Measurements from ENCODE around the gene COL25A1.
"Not testable (repeated sequence)": the region's sequence is repeated elsewhere in the genome, so short reads cannot be mapped to it uniquely, and the experiment has no call there.

COL25A1 gene

GRCh38 chr4:109072595-109072994, 229.9 kb downstream of the COL25A1 start:
- H3K4me3 ChIP-seq (ENCODE audit: low read depth, low read length), result no peak overlapping the region

- H3K4me3 ChIP-seq (ENCODE audit: low read depth, low read length), result not testable (repeated sequence)
These were observed 231.8 kb downstream of the COL25A1 start for GRCh38 chr4:109070677-109071076.

GRCh38 chr4:109067508-109068235, 234.8 kb downstream of the COL25A1 start:
- no peak overlapping the region for H3K4me3 ChIP-seq (ENCODE audit: low read depth, low read length)

- no peak overlapping the region for H3K4me3 ChIP-seq (ENCODE audit: low read depth, low read length)
These were observed 237.5 kb downstream of the COL25A1 start for GRCh38 chr4:109065006-109065405.

- H3K4me3 ChIP-seq (ENCODE audit: low read depth, low read length), result no peak overlapping the region
These were observed 249.2 kb downstream of the COL25A1 start for GRCh38 chr4:109053257-109053656.

- H3K4me3 ChIP-seq (ENCODE audit: low read depth, low read length), result no peak overlapping the region
These were observed 249.6 kb downstream of the COL25A1 start for GRCh38 chr4:109052821-109053220.

- H3K4me3 ChIP-seq (ENCODE audit: low read depth, low read length), result no peak overlapping the region
These were observed 251.4 kb downstream of the COL25A1 start for GRCh38 chr4:109051054-109051453.

GRCh38 chr4:109049926-109050325, 252.5 kb downstream of the COL25A1 start:
- no peak overlapping the region for H3K4me3 ChIP-seq (ENCODE audit: low read depth, low read length)

GRCh38 chr4:109046471-109047201, 255.8 kb downstream of the COL25A1 start:
- H3K4me3 ChIP-seq (ENCODE audit: low read depth, low read length), result no peak overlapping the region

GRCh38 chr4:109044431-109044830, 258.0 kb downstream of the COL25A1 start:
- H3K4me3 ChIP-seq (ENCODE audit: low read depth, low read length), result no peak overlapping the region

- H3K4me3 ChIP-seq (ENCODE audit: low read depth, low read length), result no peak overlapping the region
These were observed 259.2 kb downstream of the COL25A1 start for GRCh38 chr4:109043286-109043685.

GRCh38 chr4:109041463-109042360, 260.7 kb downstream of the COL25A1 start:
- H3K4me3 ChIP-seq (ENCODE audit: low read depth, low read length), result no peak overlapping the region

GRCh38 chr4:109040441-109040840, 262.0 kb downstream of the COL25A1 start:
- no peak overlapping the region for H3K4me3 ChIP-seq (ENCODE audit: low read depth, low read length)

- no peak overlapping the region for H3K4me3 ChIP-seq (ENCODE audit: low read depth, low read length)
These were observed 265.4 kb downstream of the COL25A1 start for GRCh38 chr4:109037026-109037425.

- no peak overlapping the region for H3K4me3 ChIP-seq (ENCODE audit: low read depth, low read length)
These were observed 268.5 kb downstream of the COL25A1 start for GRCh38 chr4:109033993-109034392.

GRCh38 chr4:109032671-109033070, 269.8 kb downstream of the COL25A1 start:
- H3K4me3 ChIP-seq (ENCODE audit: low read depth, low read length), result no peak overlapping the region

- no peak overlapping the region for H3K4me3 ChIP-seq (ENCODE audit: low read depth, low read length)
These were observed 272.5 kb downstream of the COL25A1 start for GRCh38 chr4:109029987-109030386.

- H3K4me3 ChIP-seq (ENCODE audit: low read depth, low read length), result no peak overlapping the region
These were observed 275.4 kb downstream of the COL25A1 start for GRCh38 chr4:109027016-109027500.

GRCh38 chr4:109026588-109026987, 275.9 kb downstream of the COL25A1 start:
- H3K4me3 ChIP-seq (ENCODE audit: low read depth, low read length), result no peak overlapping the region

GRCh38 chr4:109025471-109026076, 276.9 kb downstream of the COL25A1 start:
- no peak overlapping the region for H3K4me3 ChIP-seq (ENCODE audit: low read depth, low read length)

GRCh38 chr4:109022961-109023360, 279.5 kb downstream of the COL25A1 start:
- H3K4me3 ChIP-seq (ENCODE audit: low read depth, low read length), result no peak overlapping the region
